AG04450 (cell line): ENCODE results near the gene NKAP. TPM values are rescaled to one million over a fixed set of nuclear protein-coding genes. Genes with fewer than 3 reads are reported as not detected.
"Not testable (repeated sequence)": the region's sequence is repeated elsewhere in the genome, so short reads cannot be mapped to it uniquely, and the experiment has no call there.

Experiments
- CTCF ChIA-PET: fragments of 300-600, 350-600 bp; formaldehyde crosslinking; extraction: SDS; loops from one replicate; lab custom pipeline; 2022; ENCODE audit warnings: antibody characterized with exemption, inconsistent platforms; lab: Charles Lee
- POLR2A ChIA-PET: fragments of 350-600 bp; formaldehyde crosslinking; extraction: SDS; loops from one replicate; lab custom pipeline; 2021; ENCODE audit warnings: antibody characterized with exemption, inconsistent platforms; lab: Yijun Ruan, JAX
- DNase-seq: peaks from one replicate; pipeline ENCODE4 v3.0.0-alpha.2; 2011; ENCODE audit warnings: low read depth, low spot score
- H3K27ac ChIP-seq: one replicate; pipeline ENCODE4 v1.5.1; 2012; ENCODE audit warnings: low read depth, low read length, control low read depth
- H3K27me3 ChIP-seq: one replicate; pipeline ENCODE4 v1.6.0; 2012; ENCODE audit warnings: low read length; ENCODE audit not compliant: control insufficient read depth, insufficient read depth
- H3K4me3 ChIP-seq: 2 replicates; pipeline ENCODE4 v1.5.1; 2011; ENCODE audit warnings: mild to moderate bottlenecking, low read depth, low read length, control low read depth
- H3K9me3 ChIP-seq: 2 replicates; pipeline ENCODE4 v1.5.1; 2012; ENCODE audit warnings: low read length; ENCODE audit not compliant: control insufficient read depth, insufficient read depth
- polyA plus RNA-seq: library from polyadenylated mRNA; depleted of rRNA; stranded (reverse); fragments of >200 nt; gene quantifications from 2 replicates; pipeline ENCODE4 v1.2.3, GENCODE V29; 2011
- TF ChIP-seq, protein P1 (sequence below): IDR thresholded peaks from 2 replicates; pipeline ENCODE4 v1.5.1; 2011; ENCODE audit warnings: low read depth, low read length, control low read depth, inconsistent platforms

NKAP gene
- polyA plus RNA-seq, 1 experiment: 5.0 TPM

DNA sequence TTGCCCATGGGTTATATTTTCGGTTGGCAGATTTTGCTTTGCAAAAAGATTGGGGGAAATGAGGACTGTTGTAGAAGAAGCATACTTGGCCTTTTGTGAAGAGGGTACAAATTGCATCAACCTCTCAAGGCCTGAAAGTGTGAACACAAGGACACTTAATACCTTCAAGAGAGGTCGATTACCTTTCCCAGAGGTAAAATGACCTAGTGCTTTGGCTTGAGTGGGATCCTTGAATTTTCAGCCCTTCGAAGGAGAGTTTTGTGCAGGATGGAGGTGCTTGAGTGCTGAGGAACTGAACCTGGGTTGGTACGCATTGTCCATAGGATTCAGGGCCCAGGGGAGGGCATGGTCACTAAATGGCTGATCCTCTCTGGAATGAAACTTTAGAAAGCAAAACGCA lies 27.6 kb upstream of the NKAP start:
- no peak overlapping the region for H3K27ac ChIP-seq
- ChIA-PET CTCF (no interaction called here), POLR2A (no interaction called here)
- no peaks in the 10 kb centered on the region for H3K27me3 ChIP-seq
- TF ChIP-seq, protein P1, sequence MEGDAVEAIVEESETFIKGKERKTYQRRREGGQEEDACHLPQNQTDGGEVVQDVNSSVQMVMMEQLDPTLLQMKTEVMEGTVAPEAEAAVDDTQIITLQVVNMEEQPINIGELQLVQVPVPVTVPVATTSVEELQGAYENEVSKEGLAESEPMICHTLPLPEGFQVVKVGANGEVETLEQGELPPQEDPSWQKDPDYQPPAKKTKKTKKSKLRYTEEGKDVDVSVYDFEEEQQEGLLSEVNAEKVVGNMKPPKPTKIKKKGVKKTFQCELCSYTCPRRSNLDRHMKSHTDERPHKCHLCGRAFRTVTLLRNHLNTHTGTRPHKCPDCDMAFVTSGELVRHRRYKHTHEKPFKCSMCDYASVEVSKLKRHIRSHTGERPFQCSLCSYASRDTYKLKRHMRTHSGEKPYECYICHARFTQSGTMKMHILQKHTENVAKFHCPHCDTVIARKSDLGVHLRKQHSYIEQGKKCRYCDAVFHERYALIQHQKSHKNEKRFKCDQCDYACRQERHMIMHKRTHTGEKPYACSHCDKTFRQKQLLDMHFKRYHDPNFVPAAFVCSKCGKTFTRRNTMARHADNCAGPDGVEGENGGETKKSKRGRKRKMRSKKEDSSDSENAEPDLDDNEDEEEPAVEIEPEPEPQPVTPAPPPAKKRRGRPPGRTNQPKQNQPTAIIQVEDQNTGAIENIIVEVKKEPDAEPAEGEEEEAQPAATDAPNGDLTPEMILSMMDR: no peak
- H3K4me3 ChIP-seq: no peak overlapping the region
- H3K9me3 ChIP-seq: no peaks in the 10 kb centered on the region
- no peak for DNase-seq

DNA sequence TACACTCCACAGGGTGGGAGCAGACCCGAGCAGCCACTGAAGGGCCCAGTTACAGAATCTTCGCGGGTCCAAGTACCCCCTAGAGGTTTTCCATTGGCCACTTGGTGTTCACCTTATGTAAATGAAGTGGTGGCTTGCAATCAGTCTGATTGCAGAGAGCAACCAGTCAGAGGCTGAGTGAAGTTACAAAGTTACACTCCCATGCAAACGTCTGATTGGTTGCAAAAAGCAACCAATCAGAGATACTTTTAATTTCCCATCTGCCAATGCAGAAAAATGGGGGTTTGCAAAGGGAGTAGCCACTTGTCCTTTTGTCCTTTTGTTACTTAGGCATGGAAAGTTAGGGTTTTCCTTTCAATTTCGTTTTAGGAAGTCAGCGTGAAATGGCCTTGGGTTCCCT lies 27.0 kb upstream of the NKAP start:
- H3K4me3 ChIP-seq: no peak overlapping the region
- ChIA-PET POLR2A (no interaction called here), CTCF (no interaction called here)
- no peaks in the 10 kb centered on the region for H3K27me3 ChIP-seq
- H3K27ac ChIP-seq: no peak overlapping the region
- TF ChIP-seq, protein P1: no peak
- H3K9me3 ChIP-seq: no peaks in the 10 kb centered on the region
- no peak for DNase-seq

DNA sequence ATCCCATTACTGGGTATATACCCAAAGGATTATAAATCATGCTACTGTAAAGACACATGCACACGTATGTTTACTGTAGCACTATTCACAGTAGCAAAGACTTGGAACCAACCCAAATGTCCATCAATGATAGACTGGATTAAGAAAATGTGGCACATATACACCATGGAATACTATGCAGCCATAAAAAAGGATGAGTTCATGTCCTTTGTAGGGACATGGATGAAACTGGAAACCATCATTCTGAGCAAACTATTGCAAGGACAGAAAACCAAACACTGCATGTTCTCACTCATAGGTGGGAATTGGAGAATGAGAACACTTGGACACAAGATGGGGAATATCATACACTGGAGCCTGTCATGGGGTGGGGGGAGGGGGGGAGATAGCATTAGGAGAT lies 23.3 kb upstream of the NKAP start:
- H3K4me3 ChIP-seq, CTCF ChIA-PET, POLR2A ChIA-PET, H3K9me3 ChIP-seq, DNase-seq, H3K27me3 ChIP-seq, H3K27ac ChIP-seq: not testable (repeated sequence)

DNA sequence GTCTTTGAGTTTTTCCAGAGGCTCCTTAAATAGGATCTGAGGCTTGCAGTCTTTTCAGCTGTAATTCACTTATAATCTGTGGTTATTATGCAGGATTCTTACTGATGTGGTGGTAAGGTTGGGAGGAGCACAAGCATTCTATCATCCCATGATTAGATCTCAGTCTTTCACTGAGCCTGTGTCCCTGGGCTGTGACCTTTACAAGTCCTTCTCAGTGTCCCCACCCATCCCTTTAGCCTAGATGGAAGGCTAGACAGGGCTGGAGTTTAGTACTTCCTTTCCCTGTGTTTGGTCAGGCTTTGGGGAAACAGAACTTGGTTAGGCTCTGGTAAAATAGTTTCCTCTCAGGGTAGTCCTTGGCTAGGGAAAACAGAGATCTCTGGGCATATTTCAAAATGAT lies 17.1 kb upstream of the NKAP start:
- ChIA-PET CTCF (no interaction called here), POLR2A (no interaction called here)
- TF ChIP-seq, protein P1: no peak
- H3K9me3 ChIP-seq: no peaks in the 10 kb centered on the region
- no peak overlapping the region for H3K4me3 ChIP-seq
- H3K27ac ChIP-seq: no peak overlapping the region
- H3K27me3 ChIP-seq: no peaks in the 10 kb centered on the region
- DNase-seq: no peak

DNA sequence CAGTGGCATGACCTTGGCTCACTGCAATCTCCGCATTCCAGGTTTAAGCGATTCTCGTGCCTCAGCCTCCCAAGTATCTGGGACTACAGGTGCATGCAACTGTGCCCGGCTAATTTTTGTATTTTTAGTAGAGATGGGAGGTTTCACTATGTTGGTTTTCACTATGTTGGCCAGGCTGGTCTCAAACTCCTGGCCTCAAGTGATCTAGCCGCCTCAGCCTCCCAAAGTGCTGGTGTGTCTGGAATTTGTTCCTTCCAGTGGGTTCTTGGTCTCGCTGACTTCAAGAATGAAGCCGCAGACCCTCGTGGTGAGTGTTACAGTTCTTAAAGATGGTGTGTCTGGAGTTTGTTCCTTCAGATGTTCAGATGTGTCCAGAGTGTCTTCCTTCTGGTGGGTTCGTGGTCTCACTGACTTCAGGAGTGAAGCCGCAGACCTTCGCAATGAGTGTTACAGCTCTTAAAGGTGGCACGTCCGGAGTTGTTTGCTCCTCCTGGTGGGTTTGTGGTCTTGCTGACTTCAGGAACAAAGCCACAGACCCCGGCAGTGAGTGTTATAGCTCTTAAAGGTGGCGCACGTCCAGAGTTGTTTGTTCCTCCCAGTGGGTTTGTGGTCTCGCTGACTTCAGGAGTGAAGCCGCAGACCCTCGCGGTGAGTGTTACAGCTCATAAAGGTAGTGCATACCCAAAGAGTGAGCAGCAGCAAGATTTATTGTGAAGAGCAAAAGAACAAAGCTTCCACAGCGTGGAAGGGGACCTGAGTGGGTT lies 12.4 kb upstream of the NKAP start:
- DNase-seq, H3K4me3 ChIP-seq, H3K9me3 ChIP-seq, H3K27me3 ChIP-seq, CTCF ChIA-PET, H3K27ac ChIP-seq, POLR2A ChIA-PET: not testable (repeated sequence)

DNA sequence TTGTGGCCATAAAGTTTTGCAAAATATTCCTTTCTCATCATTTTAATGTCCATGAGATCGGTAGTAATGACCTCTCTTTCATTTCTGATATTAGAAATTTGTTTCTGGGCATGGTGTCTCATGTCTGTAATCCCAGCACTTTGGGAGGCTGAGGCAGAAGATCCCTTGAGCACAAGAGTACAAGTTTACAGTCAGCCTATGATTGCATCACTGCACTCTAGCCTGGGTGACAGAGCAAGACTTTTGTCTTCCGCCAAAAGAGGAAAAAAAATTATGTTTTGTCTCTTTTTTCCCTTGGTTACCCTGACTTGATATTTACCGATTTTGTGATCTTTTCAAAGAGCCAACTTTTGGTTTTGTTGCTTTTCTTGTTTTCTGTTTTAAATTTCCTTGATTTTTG lies 10.8 kb upstream of the NKAP start:
- TF ChIP-seq, protein P1: no peak
- no peaks in the 10 kb centered on the region for H3K9me3 ChIP-seq
- no peak overlapping the region for H3K27ac ChIP-seq
- ChIA-PET POLR2A (no interaction called here), CTCF (no interaction called here)
- no peaks in the 10 kb centered on the region for H3K27me3 ChIP-seq
- DNase-seq: no peak
- no peak overlapping the region for H3K4me3 ChIP-seq
